ENCODE data around the gene TCTN3. TPM values are rescaled to one million over a fixed set of nuclear protein-coding genes. Genes with fewer than 3 reads are reported as not detected.

The TCTN3 gene
- total and polyA plus RNA-seq, 2 donors (not counting 3 experiments of a cell fraction or from before 2014, with no cell fraction given) = 40.4 to 52.6 TPM

- Histone ChIP-seq H4K20me1 (replicated peaks; ENCODE audit: control insufficient read depth, extremely low read depth, insufficient read depth, low read length) (no peaks in the 10 kb centered on the region), H3K9me3 (replicated peaks; ENCODE audit: control insufficient read depth, insufficient read depth, low read length) (no peaks in the 10 kb centered on the region), H3K27ac (ENCODE audit: insufficient read depth, low read depth, low read length) (no peak overlapping the region), H3K36me3 (ENCODE audit: control insufficient read depth in 2 of 2, extremely low read depth in 1 of 2, insufficient read depth in 2 of 2, low read length in 2 of 2) (no peaks in the 10 kb centered on the region), H3K79me2 (ENCODE audit: control insufficient read depth, insufficient read depth, low read length) (no peaks in the 10 kb centered on the region), H3K4me2 (ENCODE audit: insufficient read depth, low read length) (no peak overlapping the region), H3K9ac (replicated peaks; ENCODE audit: extremely low read depth, insufficient read depth, low read length) (no peak overlapping the region), H3K4me3 (replicated peaks in 1 of 3; ENCODE audit: insufficient read depth in 1 of 3, low read depth in 1 of 3, low read length in 3 of 3) (no peak overlapping the region), H3K27me3 (ENCODE audit: control insufficient read depth in 2 of 2, insufficient read depth in 2 of 2, low read length in 2 of 2) (no peaks in the 10 kb centered on the region), H2AFZ (ENCODE audit: low read depth, low read length) (no peak overlapping the region), H3K4me1 (ENCODE audit: control insufficient read depth, extremely low read depth, insufficient read depth, low read length) (peaks cover 2% of the 10 kb centered on the region), H3K9me1 (replicated peaks; ENCODE audit: control insufficient read depth, extremely low read depth, insufficient read depth, low read length) (no peaks in the 10 kb centered on the region)
- TF ChIP-seq POLR2A (IDR thresholded peaks at IDR 0.05; ENCODE audit: low read depth, low read length) (no peak), EZH2 (IDR thresholded peaks at IDR 0.05; ENCODE audit: borderline replicate concordance, low read depth, low read length, severe bottlenecking) (no peak), CTCF (IDR thresholded peaks at IDR 0.05; ENCODE audit: extremely low read depth in 1 of 2, insufficient read depth in 1 of 2, low read depth in 1 of 2, low read length in 2 of 2) (no peak), GATA2 (IDR thresholded peaks at IDR 0.05; ENCODE audit: insufficient read depth, insufficient read length, low read depth, low read length) (no peak), FOS (IDR thresholded peaks at IDR 0.05; ENCODE audit: borderline replicate concordance, insufficient read depth, low read length) (no peak), POLR2AphosphoS5 (IDR thresholded peaks at IDR 0.05; ENCODE audit: insufficient read depth, low read depth, low read length) (no peak), JUN (IDR thresholded peaks at IDR 0.05; ENCODE audit: borderline replicate concordance, insufficient read depth, insufficient read length, low read depth) (no peak), MYC (IDR thresholded peaks at IDR 0.05; ENCODE audit: low read depth, low read length) (no peak)
- TF ChIP-seq, protein P1, sequence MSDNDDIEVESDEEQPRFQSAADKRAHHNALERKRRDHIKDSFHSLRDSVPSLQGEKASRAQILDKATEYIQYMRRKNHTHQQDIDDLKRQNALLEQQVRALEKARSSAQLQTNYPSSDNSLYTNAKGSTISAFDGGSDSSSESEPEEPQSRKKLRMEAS (IDR thresholded peaks at IDR 0.05; ENCODE audit: insufficient read depth, insufficient read length) = no peak
- intact Hi-C loops (cut with micrococcal nuclease) (no loop called here), dilution Hi-C loops (cut with MboI; ENCODE audit: extremely low pct_ligation_motif_present, low sequenced_read_pairs) (no loop called here)
- FAIRE-seq (no peak), DNase-seq (ENCODE audit: low read depth, low spot score) (no peak)
- CTCF ChIA-PET = interaction anchor here (1.5 kb wide), 1 partner anchor 17 kb away, joined by 6 read pairs; the partner anchor contains the start of gene TCTN3
- POLR2A ChIA-PET = no interaction called here
- no TSS peak for BruUV-seq (replicated peaks)
Measured at GRCh38 chr10:95711492-95711891, 17.8 kb upstream of the TCTN3 start.
